Skeletal muscle tissue (tissue), 4 donors: ENCODE data around the gene EI24. TPM values are rescaled to one million over a fixed set of nuclear protein-coding genes. Genes with fewer than 3 reads are reported as not detected.
"Not testable (repeated sequence)": the region's sequence is repeated elsewhere in the genome, so short reads cannot be mapped to it uniquely, and the experiment has no call there.

Experiments used
- H3K27ac ChIP-seq: one replicate; pipeline ENCODE4 v1.7.0; 2013; ENCODE audit warnings: mild to moderate bottlenecking, low read depth, low read length, inconsistent platforms
- H3K27me3 ChIP-seq, 3 donors: one replicate each; pipeline ENCODE4 v1.7.0; 2013; ENCODE audit warnings: low read length in 3 of 3; ENCODE audit not compliant: control insufficient read depth in 3 of 3, insufficient read depth in 3 of 3
- H3K36me3 ChIP-seq, 3 donors: one replicate each; pipeline ENCODE4 v1.7.0; 2013; ENCODE audit warnings: low read length in 3 of 3; ENCODE audit not compliant: control insufficient read depth in 3 of 3, insufficient read depth in 3 of 3
- H3K4me1 ChIP-seq, 3 donors: one replicate each; pipeline ENCODE4 v1.7.0; 2013; ENCODE audit warnings: low read length in 3 of 3, mild to moderate bottlenecking in 3 of 3; ENCODE audit not compliant: control insufficient read depth in 3 of 3, insufficient read depth in 3 of 3
- H3K4me3 ChIP-seq, 3 donors: one replicate each; pipeline ENCODE4 v1.7.0; 2013; ENCODE audit warnings: low read length in 3 of 3
- H3K9ac ChIP-seq, 3 donors: one replicate each; pipeline ENCODE4 v1.7.0; 2013; ENCODE audit warnings: low read length in 3 of 3, mild to moderate bottlenecking in 3 of 3, moderate library complexity in 2 of 3, low read depth in 1 of 3
- H3K9me3 ChIP-seq, 3 donors: one replicate each; pipeline ENCODE4 v1.7.0; 2013; ENCODE audit warnings: low read length in 3 of 3; ENCODE audit not compliant: control insufficient read depth in 3 of 3
- total RNA-seq: library from RNA; depleted of rRNA; stranded (reverse); fragments of >200 nt; gene quantifications from one replicate; pipeline ENCODE4 v1.2.3, GENCODE V29; 2014
- donor health status: Osteomylitis.

EI24 gene
- total RNA-seq, result 90.8 TPM

- no peaks in the 10 kb centered on the region for H3K9me3 ChIP-seq
- peak within 1 kb of the TSS; percentile 88 for H3K27ac ChIP-seq
- H3K9ac ChIP-seq, result peak within 1 kb of the TSS; percentile 85 to 95 (median 90)
- H3K36me3 ChIP-seq, result peaks cover 10 to 14% (median 11%) of the 10 kb centered on the region in 3 donors
- H3K4me1 ChIP-seq, result peaks cover 16 to 17% (median 16%) of the 10 kb centered on the region in 3 donors
- H3K4me3 ChIP-seq, result peak within 1 kb of the TSS; percentile 82 to 92 (median 92)
- no peaks in the 10 kb centered on the region for H3K27me3 ChIP-seq
Measured at GRCh38 chr11:125568970-125569914, at the start of gene EI24. EI24 (plus strand) TSS chr11:125569477; CDS start chr11:125572528, 3,051 bp downstream.

DNA sequence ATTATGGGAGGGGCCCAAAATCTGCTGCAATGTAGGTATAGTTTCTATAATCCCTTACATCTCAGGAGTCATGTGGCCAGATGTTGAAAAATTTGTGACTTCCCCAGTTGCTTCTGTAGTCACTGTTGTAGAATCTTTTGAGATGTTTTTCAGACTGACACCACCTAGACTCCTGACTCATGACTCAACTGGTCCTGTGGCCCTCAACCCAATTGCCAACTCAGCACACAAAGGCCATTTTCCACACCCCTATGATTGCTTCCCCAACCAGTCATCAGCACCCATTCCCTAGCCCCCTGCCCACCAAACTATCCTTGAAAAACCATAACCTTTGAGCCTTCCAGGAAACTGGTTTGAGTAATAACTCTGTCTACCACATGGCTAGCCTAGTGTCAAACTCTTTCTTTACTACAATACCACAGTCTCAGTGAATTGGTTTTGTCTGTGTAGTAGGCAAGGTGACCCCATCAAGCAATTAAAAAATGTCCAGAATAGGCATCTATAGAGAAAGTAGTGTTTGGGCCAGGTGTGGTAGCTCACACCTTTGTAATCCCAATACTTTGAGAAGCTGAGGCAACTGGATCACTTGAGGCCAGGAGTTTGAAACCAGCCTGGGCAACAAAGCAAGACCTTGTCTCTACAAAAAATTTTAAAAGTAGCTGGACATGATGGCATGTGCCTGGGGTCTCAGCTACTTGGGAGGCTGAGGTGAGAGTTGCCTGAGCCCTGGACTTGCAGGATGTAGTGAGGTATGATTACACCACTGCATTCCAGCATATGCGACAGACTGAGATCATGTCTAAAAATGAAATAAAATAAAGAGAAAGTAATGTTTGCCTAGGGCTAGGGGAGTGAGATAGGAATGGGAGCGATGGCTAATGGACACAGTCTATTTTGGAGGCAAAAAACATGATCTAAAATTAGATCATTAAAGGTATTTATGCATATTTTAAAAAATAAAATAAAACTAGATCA is 49.1 kb upstream of the EI24 start:
- Histone ChIP-seq H3K27ac (no peak overlapping the region), H3K9me3 (no peaks in the 10 kb centered on the region), H3K27me3 (no peaks in the 10 kb centered on the region), H3K36me3 (no peaks in the 10 kb centered on the region), H3K9ac (no peak overlapping the region), H3K4me1 (no peaks in the 10 kb centered on the region), H3K4me3 (no peak overlapping the region)

DNA sequence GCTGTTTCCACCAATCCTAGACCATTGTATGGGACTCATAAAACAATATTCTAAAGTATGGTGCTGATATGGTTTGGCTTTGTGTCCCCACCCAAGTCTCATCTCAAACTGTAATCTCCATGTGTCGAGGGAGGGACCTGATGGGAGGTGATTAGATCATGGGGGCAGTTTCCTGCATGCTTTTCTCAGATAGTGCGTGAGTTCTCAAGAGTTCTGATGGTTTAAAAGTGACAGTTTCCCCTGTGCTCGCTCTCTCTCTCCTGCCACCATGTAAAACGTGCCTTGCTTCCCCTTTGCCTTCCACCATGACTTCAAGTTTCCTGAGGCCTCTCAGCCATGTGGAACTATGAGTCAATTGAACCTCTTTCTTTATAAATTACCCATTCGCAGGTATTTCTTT is 44.0 kb upstream of the EI24 start:
- no peak overlapping the region for H3K4me3 ChIP-seq
- H3K4me1 ChIP-seq, result no peaks in the 10 kb centered on the region
- no peak overlapping the region for H3K27ac ChIP-seq
- H3K9me3 ChIP-seq, result no peaks in the 10 kb centered on the region
- no peak overlapping the region for H3K9ac ChIP-seq
- no peaks in the 10 kb centered on the region for H3K36me3 ChIP-seq
- no peaks in the 10 kb centered on the region for H3K27me3 ChIP-seq

GRCh38 chr11:125532668-125533067 is 36.6 kb upstream of the EI24 start:
- Histone ChIP-seq H3K27ac (no peak overlapping the region), H3K9ac (no peak overlapping the region), H3K27me3 (no peaks in the 10 kb centered on the region), H3K4me1 (no peaks in the 10 kb centered on the region), H3K4me3 (no peak overlapping the region), H3K36me3 (no peaks in the 10 kb centered on the region), H3K9me3 (no peaks in the 10 kb centered on the region)

DNA sequence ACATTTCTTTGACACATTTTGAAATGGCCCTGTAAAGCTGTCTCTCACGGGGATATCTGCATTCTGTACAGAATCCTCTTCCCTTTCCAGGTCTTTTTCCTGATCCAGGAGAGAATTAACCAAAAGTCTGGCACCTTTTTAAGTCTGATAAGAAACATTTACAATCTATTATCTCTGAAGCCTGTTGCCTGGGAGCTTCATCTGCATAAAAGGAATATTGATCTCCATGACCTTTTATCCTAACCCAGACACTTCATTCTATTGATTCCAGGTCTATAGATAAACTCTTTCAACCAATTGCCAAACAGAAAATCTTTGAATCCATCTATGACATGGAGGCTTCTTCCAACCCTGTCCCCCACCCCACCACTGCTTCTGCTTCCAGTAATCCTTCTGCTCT is 33.7 kb upstream of the EI24 start:
- Histone ChIP-seq H3K27ac (no peak overlapping the region), H3K4me3 (no peak overlapping the region), H3K9ac (no peak overlapping the region), H3K9me3 (no peaks in the 10 kb centered on the region), H3K27me3 (no peaks in the 10 kb centered on the region), H3K36me3 (no peaks in the 10 kb centered on the region), H3K4me1 (no peaks in the 10 kb centered on the region)

DNA sequence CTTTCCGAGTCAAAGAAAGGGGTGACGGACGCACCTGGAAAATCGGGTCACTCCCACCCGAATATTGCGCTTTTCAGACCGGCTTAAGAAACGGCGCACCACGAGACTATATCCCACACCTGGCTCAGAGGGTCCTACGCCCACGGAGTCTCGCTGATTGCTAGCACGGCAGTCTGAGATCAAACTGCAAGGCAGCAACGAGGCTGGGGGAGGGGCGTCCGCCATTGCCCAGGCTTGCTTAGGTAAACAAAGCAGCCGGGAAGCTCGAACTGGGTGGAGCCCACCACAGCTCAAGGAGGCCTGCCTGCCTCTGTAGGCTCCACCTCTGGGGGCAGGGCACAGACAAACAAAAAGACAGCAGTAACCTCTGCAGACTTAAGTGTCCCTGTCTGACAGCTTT is 32.4 kb upstream of the EI24 start:
- H3K4me1 ChIP-seq, H3K27ac ChIP-seq, H3K36me3 ChIP-seq, H3K9me3 ChIP-seq, H3K4me3 ChIP-seq, H3K27me3 ChIP-seq, H3K9ac ChIP-seq: not testable (repeated sequence)

- Histone ChIP-seq H3K4me3 (no peak overlapping the region), H3K9ac (no peak overlapping the region), H3K36me3 (no peaks in the 10 kb centered on the region), H3K4me1 (no peaks in the 10 kb centered on the region), H3K27ac (no peak overlapping the region), H3K27me3 (no peaks in the 10 kb centered on the region), H3K9me3 (peaks cover 0 to 1% (median 0%) of the 10 kb centered on the region in 3 donors)
Measured at GRCh38 chr11:125542709-125543108, 26.6 kb upstream of the EI24 start.

DNA sequence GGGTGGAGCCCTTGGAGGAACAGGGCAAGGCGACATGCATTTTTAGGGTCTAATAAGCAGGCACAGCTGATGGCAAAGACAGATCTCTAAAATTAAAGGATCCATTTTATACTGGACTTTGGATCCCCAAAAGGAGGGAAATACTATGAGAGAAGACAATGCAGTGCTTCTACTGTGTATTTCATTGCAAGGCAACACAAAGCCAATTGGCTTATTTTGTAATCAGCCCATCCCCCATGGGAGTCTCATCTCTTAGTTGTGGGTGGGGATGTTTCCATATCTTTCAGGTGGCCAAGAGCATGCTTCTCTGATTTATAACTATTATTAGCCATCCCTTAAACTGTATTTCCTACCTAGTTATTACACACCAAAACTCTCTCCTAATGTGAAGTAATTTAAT is 18.5 kb upstream of the EI24 start:
- H3K4me3 ChIP-seq, result no peak overlapping the region
- H3K4me1 ChIP-seq, result no peaks in the 10 kb centered on the region
- H3K9ac ChIP-seq, result no peak overlapping the region
- no peak overlapping the region for H3K27ac ChIP-seq
- H3K9me3 ChIP-seq, result peaks cover 0 to 12% (median 10%) of the 10 kb centered on the region in 3 donors
- no peaks in the 10 kb centered on the region for H3K36me3 ChIP-seq
- H3K27me3 ChIP-seq, result peaks cover 0 to 4% (median 0%) of the 10 kb centered on the region in 3 donors

DNA sequence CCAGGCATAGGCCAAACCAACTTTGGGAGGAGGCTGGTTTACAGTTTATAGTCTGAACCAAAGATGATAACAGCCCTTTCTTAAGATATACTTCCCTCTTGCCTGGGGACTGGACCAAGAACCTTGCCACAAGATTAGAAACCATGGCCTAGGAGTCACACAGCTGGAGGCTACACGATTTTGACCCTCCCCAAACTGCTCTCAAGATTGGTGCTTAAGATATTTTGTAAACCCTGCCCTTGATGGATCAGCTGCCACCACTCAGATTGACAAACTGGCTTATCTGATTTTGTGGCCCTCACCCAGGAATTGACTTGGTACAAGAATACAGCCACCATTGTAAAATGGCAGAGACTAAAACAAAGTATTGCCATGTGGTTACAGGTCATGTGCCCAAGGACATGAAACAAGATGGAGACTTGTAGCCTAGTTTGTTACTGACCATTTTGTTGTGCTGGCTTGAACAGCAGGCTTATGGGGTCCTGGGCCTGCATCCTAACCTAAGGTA is 17.4 kb upstream of the EI24 start:
- Histone ChIP-seq H3K9ac (no peak overlapping the region), H3K27me3 (peaks cover 0 to 4% (median 0%) of the 10 kb centered on the region in 3 donors), H3K36me3 (no peaks in the 10 kb centered on the region), H3K27ac (no peak overlapping the region), H3K9me3 (peaks cover 0 to 12% (median 10%) of the 10 kb centered on the region in 3 donors), H3K4me3 (no peak overlapping the region), H3K4me1 (no peaks in the 10 kb centered on the region)
